Activated naive CD8-positive, alpha-beta T cell treated with anti-CD3 and anti-CD28 coated beads for 36 hours (primary cell): Measurements from ENCODE around the gene SYT1. TPM values are rescaled to one million over a fixed set of nuclear protein-coding genes. Genes with fewer than 3 reads are reported as not detected.
A peak's percentile ranks its signal among the peaks of the same experiment; 100 is the strongest.

Experiments used
- DNase-seq: peaks from one replicate; pipeline ENCODE4 v3.0.0; 2021
- H3K27ac Mint-ChIP-seq: one replicate; pipeline ENCODE4 v1.8.0; 2022; ENCODE audit warnings: mild to moderate bottlenecking, moderate library complexity, mixed read lengths
- H3K27me3 Mint-ChIP-seq: one replicate; pipeline ENCODE4 v1.8.0; 2022; ENCODE audit warnings: mild to moderate bottlenecking, mixed read lengths
- H3K36me3 Mint-ChIP-seq: one replicate; pipeline ENCODE4 v1.8.0; 2021; ENCODE audit warnings: mild to moderate bottlenecking, mixed read lengths
- H3K4me1 Mint-ChIP-seq: one replicate; pipeline ENCODE4 v1.8.0; 2021; ENCODE audit warnings: mixed read lengths
- H3K4me3 Mint-ChIP-seq: one replicate; pipeline ENCODE4 v1.8.0; 2022; ENCODE audit warnings: mild to moderate bottlenecking, moderate library complexity, mixed read lengths
- H3K9me3 Mint-ChIP-seq: one replicate; pipeline ENCODE4 v1.8.0; 2022; ENCODE audit warnings: mixed read lengths
- total RNA-seq, 2 experiments: library from RNA; stranded (reverse); gene quantifications; one replicate each; pipeline ENCODE4 v1.2.3, GENCODE V29; 2021

SYT1 gene
- total RNA-seq, 2 experiments from 2014 or later: not detected

DNA sequence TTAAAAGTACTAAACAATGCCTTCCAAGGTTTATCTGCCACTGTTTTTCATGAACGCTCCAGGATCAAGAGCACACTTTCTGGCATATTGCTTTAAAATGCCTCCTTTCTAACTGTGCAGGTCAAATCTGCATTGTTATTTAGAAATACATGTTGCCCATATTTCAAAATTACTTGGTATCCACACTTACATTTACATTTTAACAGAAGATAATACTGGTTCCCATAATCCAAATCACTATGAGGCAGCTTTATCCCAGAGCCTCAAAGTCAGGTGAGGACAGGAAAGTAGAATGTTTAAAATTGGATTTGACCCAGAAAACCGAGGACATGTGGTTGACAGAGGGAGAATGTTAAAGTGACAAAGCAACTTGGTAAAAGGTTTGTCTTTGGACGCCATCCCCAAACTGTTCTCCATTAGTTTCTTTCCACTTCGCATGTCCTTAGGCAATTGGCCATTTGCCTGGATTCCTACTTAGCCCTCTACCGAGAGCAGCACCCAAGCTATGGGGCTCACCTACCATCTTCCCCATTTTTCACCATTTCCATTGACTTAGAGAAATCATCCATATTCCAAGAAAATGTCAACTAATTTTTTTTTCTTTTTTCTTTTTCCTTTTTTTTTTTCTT is 473.2 kb downstream of the SYT1 start:
- H3K9me3 Mint-ChIP-seq: peaks cover 5% of the 10 kb centered on the region
- no peak for DNase-seq
- peaks cover 5% of the 10 kb centered on the region for H3K27me3 Mint-ChIP-seq
- no peak overlapping the region for H3K4me3 Mint-ChIP-seq
- H3K27ac Mint-ChIP-seq: no peak overlapping the region
- no peaks in the 10 kb centered on the region for H3K4me1 Mint-ChIP-seq
- no peaks in the 10 kb centered on the region for H3K36me3 Mint-ChIP-seq

- Mint-ChIP-seq H3K27ac (no peak overlapping the region), H3K4me1 (no peaks in the 10 kb centered on the region), H3K27me3 (no peaks in the 10 kb centered on the region), H3K36me3 (no peaks in the 10 kb centered on the region), H3K4me3 (no peak overlapping the region), H3K9me3 (peaks cover 2% of the 10 kb centered on the region)
- peak; percentile 3 for DNase-seq
Observed at GRCh38 chr12:79344855-79345847, 480.6 kb downstream of the SYT1 start.

- no peak for DNase-seq
Observed at GRCh38 chr12:79347866-79348265, 483.3 kb downstream of the SYT1 start.

DNA sequence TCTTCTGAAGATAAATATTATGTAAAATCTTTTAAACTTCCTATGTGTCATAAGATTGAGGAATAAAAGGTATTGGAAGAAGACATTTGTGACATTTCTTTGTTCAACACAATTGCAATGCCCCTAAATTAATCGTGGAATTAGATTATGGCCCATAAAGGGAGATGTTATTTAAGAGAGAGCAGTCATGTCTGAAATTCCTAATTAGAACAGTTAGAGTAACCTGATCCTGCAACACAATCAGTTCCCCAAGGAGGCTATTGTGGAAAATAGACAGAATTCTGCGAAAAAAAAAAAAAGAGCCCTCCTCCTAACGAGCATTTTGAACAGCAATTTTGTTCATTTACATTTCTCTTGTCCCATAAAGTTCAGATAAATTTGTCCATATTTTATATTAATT is 486.7 kb downstream of the SYT1 start:
- no peak overlapping the region for H3K27ac Mint-ChIP-seq
- no peaks in the 10 kb centered on the region for H3K36me3 Mint-ChIP-seq
- H3K9me3 Mint-ChIP-seq: no peaks in the 10 kb centered on the region
- no peaks in the 10 kb centered on the region for H3K4me1 Mint-ChIP-seq
- no peak for DNase-seq
- no peak overlapping the region for H3K4me3 Mint-ChIP-seq
- H3K27me3 Mint-ChIP-seq: no peaks in the 10 kb centered on the region

More at GRCh38 chr12:79347866-79348265, 483.3 kb downstream of the SYT1 start:
- H3K4me1 Mint-ChIP-seq: no peaks in the 10 kb centered on the region
- no peaks in the 10 kb centered on the region for H3K27me3 Mint-ChIP-seq
- H3K27ac Mint-ChIP-seq: no peak overlapping the region
- no peak overlapping the region for H3K4me3 Mint-ChIP-seq
- no peaks in the 10 kb centered on the region for H3K9me3 Mint-ChIP-seq
- no peaks in the 10 kb centered on the region for H3K36me3 Mint-ChIP-seq

DNA sequence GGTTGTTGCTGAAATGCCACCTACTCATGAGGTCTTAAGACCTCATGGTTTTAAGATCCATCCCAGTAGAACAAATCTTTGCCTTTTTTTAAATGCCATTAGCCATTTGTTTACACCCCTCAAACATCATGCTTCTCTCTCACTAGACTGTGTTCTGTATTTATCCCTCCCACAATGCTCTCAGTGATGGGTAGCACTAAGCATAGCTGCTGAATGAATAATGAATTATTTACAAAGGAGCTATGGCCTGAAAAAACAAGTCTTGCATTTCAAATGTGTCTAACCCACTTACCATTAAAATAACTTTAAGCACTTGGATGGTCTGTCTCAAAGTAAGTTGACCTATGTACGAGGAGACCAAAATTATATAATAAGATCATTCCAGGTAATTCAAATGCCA is 491.6 kb downstream of the SYT1 start:
- H3K4me3 Mint-ChIP-seq: no peak overlapping the region
- no peaks in the 10 kb centered on the region for H3K36me3 Mint-ChIP-seq
- DNase-seq: no peak

GRCh38 chr12:79357048-79357447 is 492.5 kb downstream of the SYT1 start:
- Mint-ChIP-seq H3K36me3 (no peaks in the 10 kb centered on the region), H3K27ac (no peak overlapping the region), H3K27me3 (no peaks in the 10 kb centered on the region), H3K9me3 (no peaks in the 10 kb centered on the region), H3K4me1 (no peaks in the 10 kb centered on the region), H3K4me3 (no peak overlapping the region)
- no peak for DNase-seq

More for the DNA sequence above, 491.6 kb downstream of the SYT1 start:
- Mint-ChIP-seq H3K9me3 (no peaks in the 10 kb centered on the region), H3K27ac (no peak overlapping the region), H3K27me3 (no peaks in the 10 kb centered on the region), H3K4me1 (no peaks in the 10 kb centered on the region)

DNA sequence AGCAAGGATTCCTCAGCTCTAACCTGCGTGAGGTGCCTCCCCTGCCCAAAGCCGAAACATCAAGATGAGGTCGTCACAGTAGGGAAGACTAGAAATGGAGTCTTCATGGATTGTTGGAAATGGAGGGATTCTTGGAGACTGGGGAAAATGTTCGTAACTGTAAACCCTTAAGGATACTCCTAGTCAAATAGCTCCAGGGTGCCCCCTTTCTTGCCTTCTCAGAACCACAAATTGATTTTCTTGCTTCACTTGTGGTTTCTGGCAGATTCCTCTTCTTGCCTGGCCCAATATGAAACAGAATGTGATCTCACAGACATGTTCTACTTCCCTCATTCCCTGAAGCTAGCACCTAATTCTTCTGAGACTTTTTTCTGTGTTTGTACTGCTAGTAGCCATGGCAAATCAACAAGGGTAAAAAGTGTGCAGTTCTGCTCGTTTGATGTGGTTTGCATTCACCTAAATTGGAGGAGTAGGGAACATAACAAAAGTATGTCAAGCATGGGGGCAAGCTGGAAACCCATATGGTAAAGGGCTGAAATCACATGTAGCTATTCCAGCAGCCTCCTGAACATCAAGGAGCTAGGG is 494.2 kb downstream of the SYT1 start:
- DNase-seq: no peak
- Mint-ChIP-seq H3K27me3 (no peaks in the 10 kb centered on the region), H3K4me1 (no peaks in the 10 kb centered on the region), H3K27ac (no peak overlapping the region), H3K9me3 (no peaks in the 10 kb centered on the region), H3K4me3 (no peak overlapping the region), H3K36me3 (no peaks in the 10 kb centered on the region)

DNA sequence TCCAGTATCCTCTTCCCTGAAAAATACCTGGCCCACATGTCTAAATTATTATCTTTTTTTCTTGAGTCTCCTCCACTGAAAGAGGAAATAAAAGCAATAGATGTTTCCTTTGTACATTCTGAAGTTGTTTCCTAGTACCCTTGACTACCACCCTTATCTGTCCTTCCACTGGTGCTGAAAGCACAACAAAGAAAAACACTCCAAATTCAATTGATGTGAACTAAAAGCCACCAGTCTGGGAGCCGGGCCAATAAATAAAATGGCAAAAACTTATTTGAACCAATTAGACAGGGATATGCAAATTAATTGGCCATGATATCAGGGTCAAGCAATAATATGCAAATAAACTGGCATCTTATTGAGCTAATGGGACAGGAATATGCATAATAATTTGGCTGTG is 495.7 kb downstream of the SYT1 start:
- no peak overlapping the region for H3K4me3 Mint-ChIP-seq
- H3K36me3 Mint-ChIP-seq: no peaks in the 10 kb centered on the region
- H3K27me3 Mint-ChIP-seq: no peaks in the 10 kb centered on the region
- DNase-seq: no peak
- H3K9me3 Mint-ChIP-seq: no peaks in the 10 kb centered on the region
- no peaks in the 10 kb centered on the region for H3K4me1 Mint-ChIP-seq
- no peak overlapping the region for H3K27ac Mint-ChIP-seq

GRCh38 chr12:79360936-79361335 is 496.4 kb downstream of the SYT1 start:
- no peaks in the 10 kb centered on the region for H3K9me3 Mint-ChIP-seq
- no peaks in the 10 kb centered on the region for H3K27me3 Mint-ChIP-seq
- H3K36me3 Mint-ChIP-seq: no peaks in the 10 kb centered on the region
- no peak overlapping the region for H3K27ac Mint-ChIP-seq
- H3K4me3 Mint-ChIP-seq: no peak overlapping the region
- DNase-seq: no peak
- H3K4me1 Mint-ChIP-seq: no peaks in the 10 kb centered on the region

DNA sequence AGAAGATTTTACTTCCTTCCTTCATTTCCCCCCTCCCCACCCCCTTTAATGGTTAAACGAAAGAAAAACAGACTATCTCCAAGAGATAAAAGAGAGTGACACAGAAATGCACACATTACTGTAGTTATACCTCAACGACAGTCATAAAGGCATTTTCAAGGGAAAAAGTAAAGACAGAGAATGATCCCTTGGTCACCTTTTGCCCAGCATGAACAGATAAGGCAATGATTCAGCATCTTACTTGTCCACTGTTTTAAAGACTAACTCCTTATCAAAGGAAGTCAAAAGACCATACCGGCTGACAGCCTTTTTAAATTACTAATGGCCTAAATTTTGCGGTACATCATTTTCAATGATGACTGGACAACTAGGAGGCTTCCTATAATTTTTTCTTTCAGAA is 499.6 kb downstream of the SYT1 start:
- no peak overlapping the region for H3K4me3 Mint-ChIP-seq

GRCh38 chr12:79366374-79366773 is 501.8 kb downstream of the SYT1 start:
- no peak overlapping the region for H3K27ac Mint-ChIP-seq
- no peak overlapping the region for H3K4me3 Mint-ChIP-seq
- H3K9me3 Mint-ChIP-seq: no peaks in the 10 kb centered on the region
- H3K4me1 Mint-ChIP-seq: no peaks in the 10 kb centered on the region
- no peaks in the 10 kb centered on the region for H3K27me3 Mint-ChIP-seq
- DNase-seq: no peak
- H3K36me3 Mint-ChIP-seq: no peaks in the 10 kb centered on the region

More for the DNA sequence above, 499.6 kb downstream of the SYT1 start:
- Mint-ChIP-seq H3K4me1 (no peaks in the 10 kb centered on the region), H3K27ac (no peak overlapping the region), H3K9me3 (no peaks in the 10 kb centered on the region), H3K27me3 (no peaks in the 10 kb centered on the region), H3K36me3 (no peaks in the 10 kb centered on the region)
- DNase-seq: no peak

DNA sequence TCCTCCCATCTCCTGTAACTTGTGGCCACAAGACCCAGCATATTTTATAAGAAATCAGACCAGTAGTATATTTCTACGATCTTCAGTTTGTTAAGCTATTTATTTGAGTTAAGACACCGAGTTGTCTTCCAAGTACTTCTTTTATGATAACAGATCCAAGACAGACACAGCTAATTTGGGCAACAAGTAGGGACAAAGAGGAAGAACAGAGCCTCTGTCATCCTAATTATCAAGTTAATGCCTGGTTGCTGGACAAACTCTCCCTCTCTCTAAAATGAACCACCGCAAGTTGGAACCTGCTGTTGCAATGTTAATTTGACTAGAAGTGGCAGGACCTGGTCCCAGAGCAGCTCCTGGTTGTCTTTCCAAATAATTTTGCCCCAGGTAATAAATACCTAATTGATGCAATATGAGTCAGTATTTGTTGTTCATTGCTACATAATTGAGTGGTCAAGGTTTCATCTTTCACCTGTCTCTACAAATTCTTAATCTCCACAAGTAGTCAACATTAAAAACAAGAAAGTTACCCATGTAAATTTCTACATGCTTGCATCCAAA is 502.5 kb downstream of the SYT1 start:
- H3K9me3 Mint-ChIP-seq: no peaks in the 10 kb centered on the region
- H3K27ac Mint-ChIP-seq: no peak overlapping the region
- no peaks in the 10 kb centered on the region for H3K4me1 Mint-ChIP-seq
- no peaks in the 10 kb centered on the region for H3K27me3 Mint-ChIP-seq
- no peak for DNase-seq
- no peak overlapping the region for H3K4me3 Mint-ChIP-seq
- H3K36me3 Mint-ChIP-seq: no peaks in the 10 kb centered on the region

DNA sequence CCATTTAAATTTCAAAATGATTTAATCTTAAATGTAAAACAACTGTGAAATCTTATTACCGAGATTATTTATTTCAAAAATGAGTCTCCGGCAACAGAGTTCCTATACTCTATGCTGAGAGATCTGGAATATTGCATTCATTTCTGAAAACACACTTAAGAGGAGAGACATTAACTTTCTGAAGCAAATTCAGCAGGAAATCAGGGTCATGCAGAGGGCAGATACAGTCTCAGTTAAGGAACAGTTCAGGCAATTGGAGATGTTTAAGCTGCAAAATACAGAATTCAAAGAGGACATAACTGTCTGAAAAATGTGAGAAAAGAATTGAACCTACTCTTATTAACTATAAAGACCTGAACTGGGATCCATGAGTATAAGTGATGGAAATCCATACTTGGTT is 505.4 kb downstream of the SYT1 start:
- no peak for DNase-seq
- Mint-ChIP-seq H3K9me3 (no peaks in the 10 kb centered on the region), H3K27me3 (no peaks in the 10 kb centered on the region), H3K4me1 (no peaks in the 10 kb centered on the region), H3K4me3 (no peak overlapping the region), H3K36me3 (no peaks in the 10 kb centered on the region), H3K27ac (no peak overlapping the region)

- H3K9me3 Mint-ChIP-seq: no peaks in the 10 kb centered on the region
- no peaks in the 10 kb centered on the region for H3K27me3 Mint-ChIP-seq
- no peak overlapping the region for H3K27ac Mint-ChIP-seq
- no peak for DNase-seq
- H3K4me3 Mint-ChIP-seq: no peak overlapping the region
- H3K4me1 Mint-ChIP-seq: no peaks in the 10 kb centered on the region
- no peaks in the 10 kb centered on the region for H3K36me3 Mint-ChIP-seq
Observed at GRCh38 chr12:79371226-79371625, 506.7 kb downstream of the SYT1 start.

- Mint-ChIP-seq H3K4me3 (no peak overlapping the region), H3K27me3 (no peaks in the 10 kb centered on the region), H3K4me1 (no peaks in the 10 kb centered on the region), H3K27ac (no peak overlapping the region), H3K36me3 (no peaks in the 10 kb centered on the region), H3K9me3 (no peaks in the 10 kb centered on the region)
- peak; percentile 12 for DNase-seq
Observed at GRCh38 chr12:79373896-79374499, 509.4 kb downstream of the SYT1 start.
